Keratinocyte (primary cell): ENCODE data around the gene HIGD1C.

ENCODE experiments used
- CTCF ChIP-seq, 3 experiments: IDR thresholded peaks in 1 of 3; conservative IDR thresholded peaks in 1 of 3; optimal IDR thresholded peaks in 1 of 3; 2 replicates in 2 of 3; 3 replicates in 1 of 3; pipeline versions ENCODE3 to v1.5.1; 2011; ENCODE audit warnings: low read length in 3 of 3, mild to moderate bottlenecking in 3 of 3, moderate library complexity in 2 of 3, control low read depth in 1 of 3, inconsistent platforms in 1 of 3; ENCODE audit not compliant: insufficient read depth in 2 of 3; ENCODE audit errors: extremely low read depth in 1 of 3
- EZH2 ChIP-seq: IDR thresholded peaks from one replicate; pipeline ENCODE4 v1.6.1; 2012; ENCODE audit warnings: inconsistent platforms, mild to moderate bottlenecking, low read length, moderate library complexity

- TF ChIP-seq CTCF (optimal IDR thresholded peaks at IDR 0.05 in 1 of 3, IDR thresholded peaks at IDR 0.05 in 1 of 3, conservative IDR thresholded peaks at IDR 0.05 in 1 of 3; ENCODE audit: extremely low read depth in 1 of 3, insufficient read depth in 2 of 3, low read length in 3 of 3) (no peak), EZH2 (no peak)
Observed at GRCh38 chr12:50984586-50985298, 32.4 kb downstream of the HIGD1C start.
